NCI-H187 (cell line): ENCODE measurements around the gene UBE2O.

ENCODE experiments used
- DNase-seq, 2 experiments: peaks; one replicate each; lab custom pipeline; 2025; lab: John Stamatoyannopoulos, UW

UBE2O gene

DNA sequence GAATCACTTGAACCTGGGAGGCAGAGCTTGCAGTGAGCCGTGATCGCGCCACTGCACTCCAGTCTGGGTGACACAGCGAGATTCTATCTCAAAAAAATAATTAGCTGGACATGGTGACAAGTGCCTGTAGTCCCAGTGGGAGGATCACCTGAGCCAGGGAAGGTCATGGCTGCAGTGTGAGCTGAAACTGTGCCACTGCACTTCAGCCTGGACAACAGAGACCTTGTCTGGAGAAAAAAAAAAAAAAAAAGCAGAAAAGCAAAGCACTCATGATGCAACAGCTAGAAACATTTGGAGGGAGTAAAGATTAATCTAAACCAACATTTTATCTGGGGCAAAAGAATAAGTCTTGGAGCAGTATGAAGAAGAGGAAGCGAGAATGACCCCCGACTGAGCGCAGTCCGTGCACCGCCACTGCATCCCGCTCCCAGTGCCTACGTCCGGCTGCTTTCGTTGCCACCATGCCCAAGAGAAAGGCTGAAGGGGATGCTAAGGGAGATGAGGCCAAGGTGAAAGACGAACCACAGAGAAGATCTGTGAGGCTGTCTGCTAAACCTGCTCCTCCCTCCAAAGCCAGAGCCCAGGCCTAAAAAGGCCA lies 107.5 kb downstream of the UBE2O start:
- no peak for DNase-seq

GRCh38 chr17:76343106-76343505 lies 109.8 kb downstream of the UBE2O start:
- no peak for DNase-seq

GRCh38 chr17:76341301-76341700 lies 111.7 kb downstream of the UBE2O start:
- DNase-seq, result no peak
